Activated T-helper 2 cell treated with anti-CD3 and anti-CD28 coated beads, Interferon-gamma antibody, Interleukin-2, Interleukin-4, amounts not matched to agents 10 μg/mL and 5 μg/mL and 100 μg/mL, durations not matched to agents 14 hours and 24 hours and 36 hours (primary cell): ENCODE measurements around the gene SETDB2. TPM values are rescaled to one million over a fixed set of nuclear protein-coding genes. Genes with fewer than 3 reads are reported as not detected.

ENCODE experiments used
- DNase-seq: peaks from one replicate; pipeline ENCODE4 v3.0.0; 2021; ENCODE audit warnings: low spot score
- H3K27ac Mint-ChIP-seq: one replicate; pipeline ENCODE4 v1.8.0; 2021; ENCODE audit warnings: mixed read lengths
- H3K27me3 Mint-ChIP-seq: one replicate; pipeline ENCODE4 v1.8.0; 2021; ENCODE audit warnings: low read depth, mixed read lengths
- H3K36me3 Mint-ChIP-seq: one replicate; pipeline ENCODE4 v1.8.0; 2021; ENCODE audit warnings: low read depth, mixed read lengths
- H3K4me1 Mint-ChIP-seq: one replicate; pipeline ENCODE4 v1.8.0; 2021; ENCODE audit warnings: low read depth, mixed read lengths
- H3K4me3 Mint-ChIP-seq: one replicate; pipeline ENCODE4 v1.8.0; 2021; ENCODE audit warnings: low read depth, mild to moderate bottlenecking, moderate library complexity, mixed read lengths
- H3K9me3 Mint-ChIP-seq: one replicate; pipeline ENCODE4 v1.8.0; 2021; ENCODE audit warnings: mixed read lengths
- intact Hi-C: fragments of 100-400 bp; cut with micrococcal nuclease; formaldehyde crosslinking; loops from one replicate; pipeline ENCODE4 v1.15.1; 2023
- total RNA-seq: library from RNA; stranded (reverse); gene quantifications from 2 replicates; pipeline ENCODE4 v1.2.3, GENCODE V29; 2022

SETDB2 gene
- total RNA-seq, 1 donor from 2014 or later, result 11.0 TPM

- no peaks in the 10 kb centered on the region for H3K36me3 Mint-ChIP-seq
- H3K4me1 Mint-ChIP-seq, result no peaks in the 10 kb centered on the region
- DNase-seq, result no peak
- peaks cover 4% of the 10 kb centered on the region for H3K9me3 Mint-ChIP-seq
- H3K27ac Mint-ChIP-seq, result no peak overlapping the region
- peaks cover 11% of the 10 kb centered on the region for H3K27me3 Mint-ChIP-seq
- intact Hi-C loops, result no loop called here
- no peak overlapping the region for H3K4me3 Mint-ChIP-seq
Observed at GRCh38 chr13:49410477-49410876, 33.6 kb upstream of the SETDB2 start.

- no peak overlapping the region for H3K27ac Mint-ChIP-seq
- H3K4me1 Mint-ChIP-seq, result no peaks in the 10 kb centered on the region
- no peak for DNase-seq
- intact Hi-C loops, result no loop called here
- H3K9me3 Mint-ChIP-seq, result no peaks in the 10 kb centered on the region
- no peaks in the 10 kb centered on the region for H3K36me3 Mint-ChIP-seq
- no peak overlapping the region for H3K4me3 Mint-ChIP-seq
- H3K27me3 Mint-ChIP-seq, result peaks cover 11% of the 10 kb centered on the region
Observed at GRCh38 chr13:49411353-49411752, 32.7 kb upstream of the SETDB2 start.

- Mint-ChIP-seq H3K4me1 (no peaks in the 10 kb centered on the region), H3K27me3 (peaks cover 11% of the 10 kb centered on the region), H3K27ac (no peak overlapping the region), H3K4me3 (no peak overlapping the region), H3K36me3 (no peaks in the 10 kb centered on the region), H3K9me3 (no peaks in the 10 kb centered on the region)
- intact Hi-C loops, result no loop called here
- no peak for DNase-seq
Observed at GRCh38 chr13:49412749-49413148, 31.3 kb upstream of the SETDB2 start.

GRCh38 chr13:49417161-49417560, 26.9 kb upstream of the SETDB2 start:
- no peak overlapping the region for H3K4me3 Mint-ChIP-seq
- H3K36me3 Mint-ChIP-seq, result no peaks in the 10 kb centered on the region
- intact Hi-C loops, result no loop called here
- no peak for DNase-seq
- H3K4me1 Mint-ChIP-seq, result no peaks in the 10 kb centered on the region
- no peak overlapping the region for H3K27ac Mint-ChIP-seq
- H3K27me3 Mint-ChIP-seq, result peaks cover 7% of the 10 kb centered on the region
- H3K9me3 Mint-ChIP-seq, result no peaks in the 10 kb centered on the region

GRCh38 chr13:49418206-49418605, 25.9 kb upstream of the SETDB2 start:
- no peaks in the 10 kb centered on the region for H3K9me3 Mint-ChIP-seq
- no peak for DNase-seq
- no peak overlapping the region for H3K4me3 Mint-ChIP-seq
- no peaks in the 10 kb centered on the region for H3K36me3 Mint-ChIP-seq
- intact Hi-C loops, result no loop called here
- H3K4me1 Mint-ChIP-seq, result no peaks in the 10 kb centered on the region
- H3K27ac Mint-ChIP-seq, result no peak overlapping the region
- H3K27me3 Mint-ChIP-seq, result peaks cover 5% of the 10 kb centered on the region

- H3K27ac Mint-ChIP-seq, result no peak overlapping the region
Observed at GRCh38 chr13:49419276-49419675, 24.8 kb upstream of the SETDB2 start.

GRCh38 chr13:49421391-49421790, 22.7 kb upstream of the SETDB2 start:
- DNase-seq, result no peak
- Mint-ChIP-seq H3K27me3 (peaks cover 3% of the 10 kb centered on the region), H3K9me3 (no peaks in the 10 kb centered on the region), H3K4me3 (no peak overlapping the region), H3K4me1 (no peaks in the 10 kb centered on the region), H3K27ac (no peak overlapping the region), H3K36me3 (no peaks in the 10 kb centered on the region)
- intact Hi-C loops, result loop anchor here (1.0 kb wide), 1 partner anchor 186 kb away; no protein-coding TSS in a partner anchor

More at GRCh38 chr13:49419276-49419675, 24.8 kb upstream of the SETDB2 start:
- Mint-ChIP-seq H3K4me1 (no peaks in the 10 kb centered on the region), H3K36me3 (no peaks in the 10 kb centered on the region), H3K4me3 (no peak overlapping the region), H3K9me3 (no peaks in the 10 kb centered on the region), H3K27me3 (peaks cover 3% of the 10 kb centered on the region)
- intact Hi-C loops, result no loop called here
- no peak for DNase-seq

GRCh38 chr13:49424011-49424560, 20.0 kb upstream of the SETDB2 start:
- no peaks in the 10 kb centered on the region for H3K9me3 Mint-ChIP-seq
- DNase-seq, result no peak
- no peaks in the 10 kb centered on the region for H3K4me1 Mint-ChIP-seq
- H3K4me3 Mint-ChIP-seq, result no peak overlapping the region
- intact Hi-C loops, result no loop called here
- no peak overlapping the region for H3K27ac Mint-ChIP-seq
- H3K36me3 Mint-ChIP-seq, result no peaks in the 10 kb centered on the region
- H3K27me3 Mint-ChIP-seq, result no peaks in the 10 kb centered on the region

- no peak overlapping the region for H3K27ac Mint-ChIP-seq
- no peaks in the 10 kb centered on the region for H3K36me3 Mint-ChIP-seq
- intact Hi-C loops, result no loop called here
- DNase-seq, result no peak
- H3K4me1 Mint-ChIP-seq, result no peaks in the 10 kb centered on the region
- H3K9me3 Mint-ChIP-seq, result no peaks in the 10 kb centered on the region
- H3K4me3 Mint-ChIP-seq, result no peak overlapping the region
- H3K27me3 Mint-ChIP-seq, result no peaks in the 10 kb centered on the region
Observed at GRCh38 chr13:49428041-49428763, 15.9 kb upstream of the SETDB2 start.

GRCh38 chr13:49429121-49429520, 15.0 kb upstream of the SETDB2 start:
- H3K27ac Mint-ChIP-seq, result no peak overlapping the region
- no peaks in the 10 kb centered on the region for H3K4me1 Mint-ChIP-seq
- H3K36me3 Mint-ChIP-seq, result no peaks in the 10 kb centered on the region
- DNase-seq, result no peak
- H3K9me3 Mint-ChIP-seq, result no peaks in the 10 kb centered on the region
- intact Hi-C loops, result no loop called here
- H3K27me3 Mint-ChIP-seq, result no peaks in the 10 kb centered on the region
- no peak overlapping the region for H3K4me3 Mint-ChIP-seq

GRCh38 chr13:49435992-49436391, 8.1 kb upstream of the SETDB2 start:
- Mint-ChIP-seq H3K4me3 (no peak overlapping the region), H3K36me3 (no peaks in the 10 kb centered on the region), H3K27ac (no peak overlapping the region), H3K9me3 (no peaks in the 10 kb centered on the region), H3K4me1 (peaks cover 2% of the 10 kb centered on the region), H3K27me3 (peaks cover 13% of the 10 kb centered on the region)
- no peak for DNase-seq
- intact Hi-C loops, result no loop called here

GRCh38 chr13:49436890-49437289, 7.2 kb upstream of the SETDB2 start:
- no peak overlapping the region for H3K27ac Mint-ChIP-seq
- peaks cover under 1% of the 10 kb centered on the region for H3K36me3 Mint-ChIP-seq
- H3K27me3 Mint-ChIP-seq, result peaks cover 13% of the 10 kb centered on the region
- H3K4me1 Mint-ChIP-seq, result peaks cover 8% of the 10 kb centered on the region
- no peaks in the 10 kb centered on the region for H3K9me3 Mint-ChIP-seq
- no peak overlapping the region for H3K4me3 Mint-ChIP-seq
- intact Hi-C loops, result no loop called here
- no peak for DNase-seq

GRCh38 chr13:49437705-49438104, 6.4 kb upstream of the SETDB2 start:
- Mint-ChIP-seq H3K27ac (no peak overlapping the region), H3K4me1 (peaks cover 15% of the 10 kb centered on the region), H3K36me3 (peaks cover 5% of the 10 kb centered on the region), H3K4me3 (no peak overlapping the region), H3K9me3 (no peaks in the 10 kb centered on the region), H3K27me3 (peaks cover 13% of the 10 kb centered on the region)
- intact Hi-C loops, result no loop called here
- DNase-seq, result no peak
